Neural cell (in vitro differentiated cells): ENCODE measurements around the gene ERC2. TPM values are rescaled to one million over a fixed set of nuclear protein-coding genes. Genes with fewer than 3 reads are reported as not detected.

Experiments
- H2AFZ ChIP-seq: fragments of 200-600, 300-800 bp; sonication (generic), shearing (Covaris generic); 2 replicates; pipeline ENCODE4 v1.6.0; 2014; ENCODE audit warnings: low read depth, mild to moderate bottlenecking, antibody characterized with exemption, low read length, moderate library complexity
- H3F3A ChIP-seq: fragments of 200-600 bp; shearing (Covaris generic); 2 replicates; pipeline ENCODE4 v1.6.1; 2016; ENCODE audit warnings: mild to moderate bottlenecking, moderate library complexity, mixed read lengths, antibody characterized with exemption, low read length; ENCODE audit not compliant: insufficient read depth, poor library complexity, severe bottlenecking
- H3K27ac ChIP-seq: fragments of 200-600, 300-800 bp; sonication (generic), shearing (Covaris generic); 2 replicates; pipeline ENCODE4 v1.5.1; 2014; ENCODE audit warnings: mild to moderate bottlenecking, low read length, moderate library complexity
- H3K27me3 ChIP-seq: fragments of 300-800, 200-600 bp; sonication (generic), shearing (Covaris generic); 2 replicates; pipeline ENCODE4 v1.6.0; 2014; ENCODE audit warnings: mild to moderate bottlenecking, low read depth, low read length, moderate library complexity; ENCODE audit not compliant: insufficient read depth
- H3K36me3 ChIP-seq: fragments of 300-800, 200-600 bp; sonication (generic), shearing (Covaris generic); 2 replicates; pipeline ENCODE4 v1.5.1; 2014; ENCODE audit warnings: mild to moderate bottlenecking, antibody characterized with exemption, low read length, moderate library complexity; ENCODE audit not compliant: insufficient read depth
- H3K4me2 ChIP-seq: fragments of 300-800, 200-600 bp; sonication (generic), shearing (Covaris generic); 2 replicates; pipeline ENCODE4 v1.6.0; 2014; ENCODE audit warnings: mild to moderate bottlenecking, low read length
- H3K4me3 ChIP-seq: fragments of 300-800, 200-600 bp; sonication (generic), shearing (Covaris generic); 2 replicates; pipeline ENCODE4 v1.5.1; 2014; ENCODE audit warnings: mild to moderate bottlenecking, low read length, moderate library complexity
- H3K79me2 ChIP-seq: fragments of 200-600 bp; shearing (Covaris generic); replicated peaks from 2 replicates; pipeline ENCODE4 v1.6.0; 2014; ENCODE audit warnings: mild to moderate bottlenecking, low read length, moderate library complexity; ENCODE audit not compliant: insufficient read depth
- H3K9ac ChIP-seq: fragments of 300-800, 200-600 bp; sonication (generic), shearing (Covaris generic); 2 replicates; pipeline ENCODE4 v1.6.1; 2016; ENCODE audit warnings: mild to moderate bottlenecking, low read length, mixed read lengths
- H3K9me2 ChIP-seq: fragments of 200-600 bp; shearing (Covaris generic); 2 replicates; pipeline ENCODE4 v1.6.1; 2016; ENCODE audit warnings: mild to moderate bottlenecking, low read length, mixed read lengths; ENCODE audit not compliant: insufficient read depth
- H3K9me3 ChIP-seq: fragments of 200-600, 300-800 bp; sonication (generic), shearing (Covaris generic); 2 replicates; pipeline ENCODE4 v1.6.1; 2016; ENCODE audit warnings: mild to moderate bottlenecking, mixed run types, low read length, moderate library complexity, mixed read lengths
- H4K20me1 ChIP-seq: fragments of 200-600 bp; shearing (Covaris generic); 2 replicates; pipeline ENCODE4 v1.6.1; 2016; ENCODE audit warnings: mild to moderate bottlenecking, mixed run types; ENCODE audit not compliant: insufficient read depth
- CTCF ChIP-seq: fragments of 450-650 bp; IDR thresholded peaks from 2 replicates; pipeline ENCODE4 v1.5.1; 2014; ENCODE audit warnings: antibody characterized with exemption, mild to moderate bottlenecking, moderate library complexity; ENCODE audit not compliant: poor library complexity, severe bottlenecking
- EP300 ChIP-seq: fragments of 450-650 bp; conservative IDR thresholded peaks from 2 replicates; pipeline ENCODE4 v1.6.1; 2014; ENCODE audit warnings: antibody characterized with exemption, mild to moderate bottlenecking, moderate library complexity; ENCODE audit not compliant: poor library complexity, severe bottlenecking
- EZH2 ChIP-seq: fragments of 200-600, 300-800 bp; shearing (Covaris generic), sonication (generic); IDR thresholded peaks from 2 replicates; pipeline ENCODE4 v1.6.1; 2014; ENCODE audit warnings: antibody characterized with exemption, low read length, borderline replicate concordance, mild to moderate bottlenecking; ENCODE audit not compliant: insufficient read depth, poor library complexity, severe bottlenecking
- MXI1 ChIP-seq: fragments of 450-650 bp; conservative IDR thresholded peaks from 2 replicates; pipeline ENCODE4 v1.6.1; 2014; ENCODE audit warnings: antibody characterized with exemption, mild to moderate bottlenecking; ENCODE audit not compliant: poor library complexity, severe bottlenecking
- POLR2AphosphoS5 ChIP-seq: IDR thresholded peaks from 2 replicates; pipeline ENCODE4 v1.6.1; 2012
- RAD21 ChIP-seq: fragments of 450-650 bp; conservative IDR thresholded peaks from 2 replicates; pipeline ENCODE4 v1.6.1; 2014; ENCODE audit warnings: antibody characterized with exemption, mild to moderate bottlenecking, moderate library complexity
- REST ChIP-seq: IDR thresholded peaks from 2 replicates; pipeline ENCODE4 v1.6.1; 2012; ENCODE audit warnings: borderline replicate concordance
- SMC3 ChIP-seq: fragments of 450-650 bp; conservative IDR thresholded peaks from 2 replicates; pipeline ENCODE4 v1.6.1; 2014; ENCODE audit warnings: antibody characterized with exemption, mild to moderate bottlenecking, moderate library complexity; ENCODE audit not compliant: poor library complexity
- TAF1 ChIP-seq: IDR thresholded peaks from 2 replicates; pipeline ENCODE4 v1.6.1; 2012; ENCODE audit warnings: low read depth
- polyA plus RNA-seq: library from polyadenylated mRNA; depleted of rRNA; stranded (reverse); fragments of >200 nt; gene quantifications from 2 replicates; pipeline ENCODE4 v1.2.3, GENCODE V29; 2014

ERC2 gene
- polyA plus RNA-seq, 1 donor from 2014 or later = 60.4 TPM

GRCh38 chr3:55724407-55724784, 743.9 kb downstream of the ERC2 start:
- H2AFZ ChIP-seq = no peak overlapping the region
- TF ChIP-seq POLR2AphosphoS5 = no peak
- TF ChIP-seq EZH2 = no peak
- TF ChIP-seq EP300 = no peak
- H3K9ac ChIP-seq = no peak overlapping the region
- H3K4me2 ChIP-seq = no peak overlapping the region
- no peaks in the 10 kb centered on the region for H4K20me1 ChIP-seq
- H3K27me3 ChIP-seq = no peaks in the 10 kb centered on the region
- no peaks in the 10 kb centered on the region for H3F3A ChIP-seq
- no peaks in the 10 kb centered on the region for H3K79me2 ChIP-seq
- H3K4me3 ChIP-seq = no peak overlapping the region
- no peak overlapping the region for H3K27ac ChIP-seq
- H3K9me2 ChIP-seq = no peaks in the 10 kb centered on the region
- H3K9me3 ChIP-seq = no peaks in the 10 kb centered on the region
- H3K36me3 ChIP-seq = no peaks in the 10 kb centered on the region

GRCh38 chr3:55723653-55724406, 744.4 kb downstream of the ERC2 start:
- H3K27me3 ChIP-seq = no peaks in the 10 kb centered on the region
- no peaks in the 10 kb centered on the region for H3K9me3 ChIP-seq
- no peaks in the 10 kb centered on the region for H3K9me2 ChIP-seq
- H3K36me3 ChIP-seq = no peaks in the 10 kb centered on the region
- no peaks in the 10 kb centered on the region for H3K79me2 ChIP-seq
- no peak overlapping the region for H2AFZ ChIP-seq
- H3K4me3 ChIP-seq = no peak overlapping the region
- H4K20me1 ChIP-seq = no peaks in the 10 kb centered on the region
- TF ChIP-seq SMC3 = no peak
- TF ChIP-seq RAD21 = no peak
- no peak for TF ChIP-seq EP300
- TF ChIP-seq CTCF = no peak
- TF ChIP-seq MXI1 = no peak
- TF ChIP-seq TAF1 = no peak
- TF ChIP-seq REST = no peak
- no peak for TF ChIP-seq EZH2
- no peak for TF ChIP-seq POLR2AphosphoS5
- no peak overlapping the region for H3K9ac ChIP-seq
- no peaks in the 10 kb centered on the region for H3F3A ChIP-seq
- H3K27ac ChIP-seq = no peak overlapping the region
- H3K4me2 ChIP-seq = no peak overlapping the region
